Measurements from ENCODE around the gene ARAP2.

ARAP2 gene

DNA sequence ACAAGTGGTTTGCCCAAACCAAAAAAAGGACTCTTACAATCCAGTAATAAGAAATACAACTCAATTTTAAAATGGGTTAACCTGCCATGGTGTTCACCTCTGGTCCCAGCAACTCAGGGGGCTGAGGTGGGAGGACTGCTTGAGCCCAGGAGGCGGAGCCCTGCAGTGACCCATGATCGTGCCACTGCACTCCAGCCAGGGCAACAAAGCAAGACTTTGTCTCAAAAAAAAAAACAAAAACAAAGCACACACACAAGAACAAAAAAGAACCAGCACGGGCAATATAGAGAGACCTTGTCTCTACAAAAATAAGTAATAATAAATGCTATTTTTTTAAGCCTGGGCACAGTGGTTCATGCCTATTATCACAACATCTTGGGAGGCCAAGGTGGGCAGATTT lies 28.7 kb downstream of the ARAP2 start:
- no peak for DNase-seq (ENCODE audit: low read depth in 3 of 3)

DNA sequence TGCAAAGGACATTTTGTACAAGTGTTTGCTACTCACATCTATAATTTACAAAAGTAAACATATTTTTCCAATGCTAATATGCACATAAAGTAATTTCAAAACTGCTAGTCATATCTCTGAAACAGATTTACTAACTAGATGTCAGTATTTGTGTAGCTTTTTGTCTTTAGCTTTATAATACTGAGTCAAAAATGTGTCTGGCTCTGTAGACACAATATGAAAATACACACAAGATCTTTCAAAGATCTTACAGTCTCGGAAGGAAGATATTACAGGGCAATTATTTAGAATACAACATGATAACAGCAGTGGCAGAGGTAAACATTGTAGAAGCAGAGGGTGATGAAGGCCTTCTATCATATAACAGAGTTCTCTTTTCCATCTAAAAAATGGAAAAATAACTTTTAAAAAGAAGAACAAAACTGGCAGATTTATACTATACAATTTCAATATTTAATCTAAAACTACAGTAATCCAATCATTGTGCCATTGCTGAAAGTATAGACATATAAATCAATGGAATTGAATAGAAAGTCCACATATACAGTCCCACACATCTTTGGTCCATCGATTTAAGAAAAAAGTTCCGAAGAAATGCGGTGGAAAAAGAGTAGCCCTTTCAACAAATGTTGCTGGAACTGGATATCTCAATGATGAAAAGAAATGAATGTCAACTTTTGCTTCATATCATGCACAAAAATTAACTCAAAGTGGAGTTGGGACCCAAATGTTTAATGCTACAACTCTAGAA lies 29.4 kb downstream of the ARAP2 start:
- DNase-seq (ENCODE audit: low read depth in 3 of 3) = no peak

- DNase-seq (ENCODE audit: low read depth in 3 of 3) = no peak
Observed at GRCh38 chr4:36213977-36214376, 30.3 kb downstream of the ARAP2 start.

DNA sequence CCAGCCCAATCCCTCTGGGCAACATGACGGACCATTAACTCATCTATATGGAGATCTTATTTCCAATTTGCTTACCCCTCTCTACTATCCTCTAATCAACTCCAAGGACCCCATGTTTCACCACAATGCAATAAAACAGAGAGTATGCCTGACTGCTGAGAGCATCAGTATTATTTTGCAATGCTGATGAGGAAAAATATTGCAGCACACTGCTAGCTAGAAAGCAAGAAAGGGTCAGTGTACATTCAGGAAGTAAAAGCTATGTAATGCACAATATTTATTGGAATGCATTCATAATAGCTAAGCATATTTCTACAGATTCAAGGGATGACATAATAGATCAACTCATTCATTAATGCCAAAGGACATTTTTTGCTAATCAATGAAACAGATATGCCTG lies 33.2 kb downstream of the ARAP2 start:
- no peak for DNase-seq (ENCODE audit: low read depth in 3 of 3)

GRCh38 chr4:36209941-36210649 lies 34.2 kb downstream of the ARAP2 start:
- DNase-seq (ENCODE audit: low read depth in 3 of 3) = no peak

- DNase-seq (ENCODE audit: low read depth in 3 of 3) = no peak
Observed at GRCh38 chr4:36208893-36209473, 35.3 kb downstream of the ARAP2 start.

- DNase-seq (ENCODE audit: low read depth in 3 of 3) = no peak
Observed at GRCh38 chr4:36207831-36208520, 36.3 kb downstream of the ARAP2 start.

- no peak for DNase-seq (ENCODE audit: low read depth in 3 of 3)
Observed at GRCh38 chr4:36207367-36207766, 36.9 kb downstream of the ARAP2 start.

GRCh38 chr4:36206603-36207311 lies 37.6 kb downstream of the ARAP2 start:
- no peak for DNase-seq (ENCODE audit: low read depth in 3 of 3)

DNA sequence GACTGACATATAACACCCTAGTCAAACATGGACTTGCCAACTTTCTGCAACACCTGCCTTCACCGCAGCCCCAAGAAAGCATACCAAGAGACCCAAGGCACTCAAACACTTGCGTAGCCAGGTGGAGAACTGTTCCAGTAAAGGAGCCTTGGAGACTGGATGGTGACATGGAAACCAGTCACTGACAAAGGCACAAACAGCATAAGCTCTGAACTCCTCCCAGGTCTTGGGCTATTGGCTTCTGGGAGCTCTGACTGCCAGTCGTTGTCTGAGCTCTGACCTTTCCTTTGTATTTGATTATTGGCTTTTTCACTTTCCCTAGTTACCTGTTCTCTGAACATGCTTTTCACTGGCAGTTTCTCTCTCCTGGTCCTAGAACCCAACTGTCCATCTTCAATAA lies 38.3 kb downstream of the ARAP2 start:
- no peak for DNase-seq (ENCODE audit: low read depth in 3 of 3)

DNA sequence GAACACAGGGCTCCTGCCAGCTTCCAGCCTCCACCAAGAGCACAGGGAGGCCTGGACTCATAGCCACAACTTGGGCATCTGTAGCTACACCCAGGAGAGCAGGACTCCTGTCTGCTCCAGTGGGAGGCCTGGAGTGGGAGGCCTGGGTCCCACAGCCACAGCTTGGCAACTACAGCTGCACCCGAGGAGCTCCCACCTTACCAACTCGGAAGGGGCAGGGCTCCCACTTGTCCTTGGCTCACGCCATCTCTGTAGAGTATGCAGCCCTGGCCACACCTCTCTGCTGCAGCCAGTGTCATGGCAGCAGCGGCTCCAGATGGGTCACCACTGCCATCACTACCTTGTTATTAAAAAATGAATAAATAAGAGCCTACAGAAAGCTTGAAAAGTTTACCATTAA lies 45.5 kb downstream of the ARAP2 start:
- no peak for DNase-seq (ENCODE audit: low read depth in 3 of 3)

DNA sequence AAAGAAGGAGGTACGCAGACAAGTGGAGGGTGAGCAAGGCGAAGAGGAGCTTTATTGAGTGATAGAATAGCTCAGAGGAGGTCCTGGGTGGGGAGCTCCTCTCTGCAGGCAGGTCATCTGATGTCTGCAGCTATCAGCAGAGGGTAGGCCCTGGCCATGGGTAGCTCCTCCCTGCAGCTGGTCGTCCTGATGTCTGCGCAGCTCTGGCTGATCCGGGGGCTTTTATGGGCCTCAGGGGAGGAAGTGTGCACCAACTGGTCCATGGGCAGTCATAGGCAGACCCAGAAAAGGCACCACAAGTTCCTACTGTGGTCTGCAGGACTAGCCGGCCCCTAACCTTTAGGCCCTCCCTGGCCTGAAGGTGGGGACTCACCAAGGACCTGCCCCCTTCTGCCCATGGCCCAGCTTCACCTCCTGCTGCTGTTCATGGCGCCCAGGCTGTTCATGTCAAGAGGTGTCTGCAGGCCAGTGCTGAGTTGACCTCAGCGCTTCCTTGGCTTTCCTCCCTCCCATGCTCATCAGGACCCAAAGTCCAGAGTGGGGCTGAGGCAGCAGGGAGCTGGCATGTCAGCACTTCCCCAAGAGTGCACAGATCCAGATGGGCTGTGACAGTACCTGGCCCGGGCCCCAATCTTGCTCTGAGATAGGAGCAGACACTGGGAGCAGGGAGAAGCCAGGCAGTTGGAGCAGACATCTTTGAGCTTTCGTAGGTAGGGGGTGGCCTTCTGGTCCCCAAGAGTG lies 46.1 kb downstream of the ARAP2 start:
- DNase-seq (ENCODE audit: low read depth in 3 of 3) = no peak

- DNase-seq (ENCODE audit: low read depth in 3 of 3) = no peak
Observed at GRCh38 chr4:36197501-36197900, 46.8 kb downstream of the ARAP2 start.

GRCh38 chr4:36196145-36196913 lies 48.0 kb downstream of the ARAP2 start:
- DNase-seq (ENCODE audit: low read depth in 3 of 3) = no peak

DNA sequence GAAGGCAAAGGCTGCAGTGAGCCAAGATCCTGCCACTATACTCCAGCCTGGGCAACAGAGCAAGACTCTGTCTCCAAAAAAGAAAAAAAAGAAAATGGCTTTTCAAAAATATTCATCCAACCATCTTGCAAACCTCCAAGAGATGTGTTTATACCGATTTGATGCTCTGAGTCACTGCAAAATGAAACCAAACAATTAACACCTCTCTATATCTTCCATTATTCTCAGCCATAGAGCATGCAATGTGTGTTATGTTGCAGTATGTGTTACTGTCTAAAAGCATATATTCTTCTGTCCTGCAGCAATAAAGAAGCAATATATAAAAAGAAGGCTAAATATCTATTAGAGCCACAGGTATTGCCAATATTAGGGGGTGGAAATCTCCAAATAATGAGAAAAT lies 51.4 kb downstream of the ARAP2 start:
- no peak for DNase-seq (ENCODE audit: low read depth in 3 of 3)

DNA sequence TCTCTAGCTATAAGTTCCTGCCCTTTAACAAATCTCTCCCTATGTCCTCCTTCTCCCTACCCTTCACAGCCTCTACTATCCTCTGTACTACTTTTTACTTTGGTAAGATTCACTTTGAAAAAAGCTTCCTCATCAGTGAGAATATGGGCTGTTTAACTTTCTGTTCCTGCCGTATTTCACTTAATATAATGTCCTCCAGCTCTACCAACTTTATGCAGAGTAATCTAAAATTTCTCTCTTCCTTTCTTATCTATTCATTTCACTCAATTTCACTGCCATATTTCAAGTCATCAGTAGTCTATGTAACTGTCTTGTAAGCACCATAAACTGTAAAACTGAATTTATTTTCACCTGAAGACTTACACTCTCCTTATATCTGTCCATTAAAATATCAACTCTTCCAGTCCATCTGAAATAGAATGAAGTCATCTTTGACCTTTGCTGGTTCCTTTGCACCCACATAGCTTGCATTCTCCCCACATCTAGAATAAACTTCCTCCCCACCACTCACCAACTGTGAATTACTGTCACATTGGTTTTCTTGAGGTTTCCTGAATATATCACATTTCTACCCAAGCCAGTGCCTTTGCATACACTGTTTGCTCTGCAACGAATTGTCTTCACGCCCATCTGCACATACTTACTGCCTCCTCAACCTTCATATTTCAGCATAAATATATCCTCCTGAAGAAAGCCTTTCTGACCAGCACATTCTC lies 54.6 kb downstream of the ARAP2 start:
- DNase-seq (ENCODE audit: low read depth in 3 of 3) = no peak

DNA sequence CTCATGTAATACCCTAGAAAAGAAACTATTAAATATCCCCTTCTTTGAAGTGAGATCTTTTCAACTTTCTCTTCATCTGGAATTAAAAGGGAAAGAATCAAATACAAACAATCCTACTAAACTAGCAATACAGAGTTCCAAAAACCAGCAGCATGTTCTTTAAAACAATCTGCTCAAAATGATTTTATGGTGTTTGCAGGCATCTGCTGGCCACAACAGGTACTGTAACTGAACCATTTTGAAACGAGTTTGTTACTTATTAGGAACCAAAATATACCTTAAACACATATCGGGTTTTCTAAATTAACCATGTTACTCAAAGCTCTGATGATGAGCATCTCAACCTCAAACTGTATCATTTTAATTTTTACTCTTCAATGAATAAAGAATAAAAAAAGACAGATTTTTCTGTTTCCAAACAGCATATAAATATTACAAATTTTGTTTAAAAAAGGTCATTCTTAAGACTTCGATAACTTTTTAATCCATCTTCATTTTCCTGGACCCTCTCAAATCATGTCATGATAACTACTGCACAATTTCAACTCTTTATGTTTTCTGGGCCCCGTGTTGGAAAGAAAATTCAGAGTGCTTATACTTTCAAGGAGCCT lies 56.5 kb downstream of the ARAP2 start:
- DNase-seq (ENCODE audit: low read depth in 3 of 3) = no peak

DNA sequence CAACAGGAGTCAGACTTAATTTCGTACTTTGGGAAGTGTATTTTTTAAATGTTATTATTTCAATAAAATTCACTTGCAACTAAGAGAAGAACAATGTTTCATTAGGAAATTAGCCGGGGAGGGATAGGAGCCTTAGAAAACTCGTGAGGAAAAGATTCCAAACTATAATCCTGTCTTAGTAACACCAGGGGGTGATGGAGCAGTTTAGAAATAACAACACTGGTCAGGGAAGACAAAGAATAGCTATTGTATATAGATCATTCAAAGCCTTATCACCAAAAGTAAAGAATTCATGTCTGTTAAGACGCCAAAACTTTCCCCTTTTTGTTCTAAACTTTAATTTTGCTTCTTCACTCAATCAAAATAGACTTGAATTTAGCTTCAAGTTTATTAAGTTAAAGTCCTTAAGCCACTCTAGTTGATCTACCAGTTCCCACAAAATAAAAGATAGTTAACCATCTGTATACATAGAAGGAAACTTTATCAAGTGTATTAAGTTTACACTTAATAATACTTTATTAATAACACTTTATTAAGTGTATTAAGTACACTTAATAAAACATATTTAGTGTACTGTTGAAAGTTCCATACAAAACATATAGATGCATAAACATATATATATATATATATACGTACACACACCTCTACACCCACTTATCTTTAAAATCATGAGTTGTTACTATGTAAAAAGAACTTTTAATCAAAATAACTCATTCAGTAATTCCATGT lies 60.5 kb downstream of the ARAP2 start:
- DNase-seq (ENCODE audit: low read depth in 3 of 3) = no peak

GRCh38 chr4:36183232-36183631 lies 61.1 kb downstream of the ARAP2 start:
- DNase-seq (ENCODE audit: low read depth in 3 of 3) = no peak
